ENCODE measurements around the gene DOK4. TPM values are rescaled to one million over a fixed set of nuclear protein-coding genes. Genes with fewer than 3 reads are reported as not detected.

Gene DOK4
- total RNA-seq, 4 donors from 2014 or later, result 3.6 to 12.8 (median 7.3) TPM

GRCh38 chr16:57483725-57484514 is 2.4 kb downstream of the DOK4 start:
- no peak for TF ChIP-seq CTCF (IDR thresholded peaks at IDR 0.05; ENCODE audit: low read depth)

- TF ChIP-seq CTCF (IDR thresholded peaks at IDR 0.05; ENCODE audit: low read depth), result no peak
Measured at GRCh38 chr16:57482845-57483545, 3.3 kb downstream of the DOK4 start.

GRCh38 chr16:57481421-57481820 is 4.9 kb downstream of the DOK4 start:
- TF ChIP-seq CTCF (IDR thresholded peaks at IDR 0.05; ENCODE audit: low read depth), result no peak

- TF ChIP-seq CTCF (IDR thresholded peaks at IDR 0.05; ENCODE audit: low read depth), result no peak
Measured at GRCh38 chr16:57480754-57481230, 5.5 kb downstream of the DOK4 start.

- TF ChIP-seq CTCF (IDR thresholded peaks at IDR 0.05; ENCODE audit: low read depth), result no peak
Measured at GRCh38 chr16:57479976-57480753, 6.1 kb downstream of the DOK4 start.

- TF ChIP-seq CTCF (IDR thresholded peaks at IDR 0.05; ENCODE audit: low read depth), result no peak
Measured at GRCh38 chr16:57479205-57479975, 6.9 kb downstream of the DOK4 start.
